ENCODE measurements around the gene CTSF. TPM values are rescaled to one million over a fixed set of nuclear protein-coding genes. Genes with fewer than 3 reads are reported as not detected.

CTSF gene
- total RNA-seq (2021) = 0.48 and 0.98 TPM in 2 replicates
- long read RNA-seq, partial matches to known transcripts = 0 of 6 reads
- long read RNA-seq, other reads (novel, unspliced or antisense) = 4 of 6 reads

- peak within 1 kb of the TSS; percentile 96 to 100 (median 98); a peak in 6 of 7 replicates for H3K27ac Mint-ChIP-seq
- no peaks in the 10 kb centered on the region for H4K20me1 ChIP-seq (ENCODE audit: control insufficient read depth, insufficient read depth, insufficient read length)
- H3K4me3 Mint-ChIP-seq = no peak within 1 kb of the TSS
- H3K9me3 Mint-ChIP-seq = peaks cover 8 to 13% of the 10 kb centered on the region in 2 experiments
- H3K4me1 Mint-ChIP-seq = peaks cover 25 to 33% of the 10 kb centered on the region in 2 experiments
- no peak within 1 kb of the TSS for H3T11ph ChIP-seq (ENCODE audit: low read length)
- no peak within 1 kb of the TSS for H3K9ac ChIP-seq (ENCODE audit: extremely low read depth, insufficient read length, low read length)
- H3K36me3 Mint-ChIP-seq (ENCODE audit: insufficient read depth in 1 of 3, low read depth in 3 of 3) = peaks cover 2 to 18% (median 6%) of the 10 kb centered on the region in 3 experiments; a peak in 6 of 7 replicates
- H2BK120ac ChIP-seq (ENCODE audit: low read depth, low read length, poor library complexity, severe bottlenecking) = no peak within 1 kb of the TSS
- no peak within 1 kb of the TSS for H3K27ac ChIP-seq (ENCODE audit: insufficient read length, low read depth, low read length)
- no peak within 1 kb of the TSS for H4K5ac ChIP-seq (ENCODE audit: insufficient read length, low read depth, low read length)
- peaks cover 11% of the 10 kb centered on the region for H3K4me1 ChIP-seq (ENCODE audit: insufficient read depth, low read length)
- no peak within 1 kb of the TSS for H2AK5ac ChIP-seq (ENCODE audit: insufficient read length, low read length)
- peak within 1 kb of the TSS; percentile 58; the same call in 1 of the 2 replicates for H3K14ac ChIP-seq (ENCODE audit: insufficient read depth, low read length)
- no peaks in the 10 kb centered on the region for H3K27me3 ChIP-seq (ENCODE audit: insufficient read depth, low read length)
- DNase-seq = peak; percentile 67
- H3K79me2 ChIP-seq (ENCODE audit: insufficient read depth, low read length) = no peaks in the 10 kb centered on the region
- H4K8ac ChIP-seq (replicated peaks; ENCODE audit: insufficient read length, low read depth, low read length) = no peak within 1 kb of the TSS
- H3K9me3 ChIP-seq (ENCODE audit: control insufficient read depth, low read depth, low read length) = no peaks in the 10 kb centered on the region
- peak within 1 kb of the TSS; percentile 34 for H3K18ac ChIP-seq (ENCODE audit: insufficient read length, low read depth, low read length)
- no peak within 1 kb of the TSS for H2AFZ ChIP-seq (ENCODE audit: low read length)
- no peaks in the 10 kb centered on the region for H3K23me2 ChIP-seq (ENCODE audit: insufficient read length, low read depth, low read length, poor library complexity, severe bottlenecking)
- H2BK5ac ChIP-seq (ENCODE audit: insufficient read length, low read length) = no peak within 1 kb of the TSS
- H3K4me2 ChIP-seq (ENCODE audit: insufficient read depth, insufficient read length, low read length) = no peak within 1 kb of the TSS
- no peaks in the 10 kb centered on the region for H3K79me1 ChIP-seq (ENCODE audit: insufficient read depth, low read depth, low read length, poor library complexity, severe bottlenecking)
- no peak within 1 kb of the TSS for H3K4ac ChIP-seq (ENCODE audit: low read depth, low read length)
- no CpG with 5 or more reads among the region's 77 CpGs for WGBS (ENCODE audit: extremely low coverage, insufficient read length, low lambda C conversion rate)
- H4K91ac ChIP-seq (ENCODE audit: insufficient read length, low read depth, low read length) = no peak within 1 kb of the TSS
- H2BK20ac ChIP-seq (ENCODE audit: low read depth, low read length, poor library complexity, severe bottlenecking) = no peak within 1 kb of the TSS
- no peak for TF ChIP-seq CTCF (conservative IDR thresholded peaks at IDR 0.05)
- H2BK12ac ChIP-seq (ENCODE audit: insufficient read length, low read depth, low read length) = no peak within 1 kb of the TSS
- peaks cover 2% of the 10 kb centered on the region for H3K27me3 Mint-ChIP-seq (ENCODE audit: low read depth)
- H2BK15ac ChIP-seq (ENCODE audit: low read depth, low read length) = no peak within 1 kb of the TSS
- H3K23ac ChIP-seq (ENCODE audit: insufficient read length, low read depth, low read length) = no peak within 1 kb of the TSS
- H3K56ac ChIP-seq (ENCODE audit: insufficient read length, low read depth, low read length) = no peak within 1 kb of the TSS
Measured at GRCh38 chr11:66568124-66568916, at the start of gene CTSF. Gene CTSF (minus strand): TSS chr11:66568606. CDS start chr11:66568486, 120 bp downstream.
